Smooth muscle cell (in vitro differentiated cells): Measurements from ENCODE around the gene DGKG. TPM values are rescaled to one million over a fixed set of nuclear protein-coding genes. Genes with fewer than 3 reads are reported as not detected.

Experiments used
- DNase-seq: peaks from one replicate; lab custom pipeline; 2025; ENCODE audit not compliant: unreplicated experiment; lab: John Stamatoyannopoulos, UW
- H2AFZ ChIP-seq: fragments of 200-600 bp; sonication (generic); 2 replicates; pipeline ENCODE4 v1.6.0; 2016; ENCODE audit warnings: antibody characterized with exemption, low read depth, mild to moderate bottlenecking
- H3F3A ChIP-seq: fragments of 200-600 bp; sonication (generic); 2 replicates; pipeline ENCODE4 v1.6.0; 2017; ENCODE audit warnings: antibody characterized with exemption, low read depth
- H3K27ac ChIP-seq: fragments of 200-600 bp; sonication (generic); 2 replicates; pipeline ENCODE4 v1.5.1; 2016; ENCODE audit warnings: low read depth, mild to moderate bottlenecking
- H3K27me3 ChIP-seq: fragments of 200-600 bp; sonication (generic); 2 replicates; pipeline ENCODE4 v1.6.1; 2016; ENCODE audit warnings: low read depth, mild to moderate bottlenecking
- H3K36me3 ChIP-seq: fragments of 200-600 bp; sonication (generic); 2 replicates; pipeline ENCODE4 v1.5.1; 2016; ENCODE audit warnings: low read depth
- H3K4me1 ChIP-seq: fragments of 200-600 bp; sonication (generic); 2 replicates; pipeline ENCODE4 v1.5.1; 2016; ENCODE audit warnings: low read depth
- H3K4me2 ChIP-seq: fragments of 200-600 bp; sonication (generic); 2 replicates; pipeline ENCODE4 v1.6.0; 2016; ENCODE audit warnings: mild to moderate bottlenecking
- H3K4me3 ChIP-seq: fragments of 200-600 bp; sonication (generic); 2 replicates; pipeline ENCODE4 v1.5.1; 2016; ENCODE audit warnings: mild to moderate bottlenecking
- H3K79me2 ChIP-seq: fragments of 200-600 bp; sonication (generic); 2 replicates; pipeline ENCODE4 v1.6.0; 2016; ENCODE audit warnings: low read depth, mild to moderate bottlenecking
- H3K9ac ChIP-seq: fragments of 200-600 bp; sonication (generic); 2 replicates; pipeline ENCODE4 v1.6.0; 2016; ENCODE audit warnings: low read depth
- H3K9me3 ChIP-seq: fragments of 200-600 bp; sonication (generic); replicated peaks from 2 replicates; pipeline ENCODE4 v1.5.1; 2016; ENCODE audit warnings: low read depth
- H4K20me1 ChIP-seq: fragments of 200-600 bp; sonication (generic); 2 replicates; pipeline ENCODE4 v1.6.0; 2016; ENCODE audit warnings: low read depth
- WGBS: methylation state at CpG from one replicate; pipeline ENCODE4 v1.1.7; 2016; ENCODE audit warnings: low lambda C conversion rate; 5-methylcytosine and 5-hydroxymethylcytosine counted together
- polyA plus RNA-seq: library from polyadenylated mRNA; unstranded; fragments of >200 nt; fragmentation: Nextera tagmentation; extraction: Ambion mirVana; gene quantifications from 2 replicates; pipeline ENCODE4 v1.2.1, GENCODE V29; 2016
- total RNA-seq: library from RNA; depleted of rRNA; stranded (reverse); fragments of >200 nt; gene quantifications from 2 replicates; pipeline ENCODE4 v1.2.3, GENCODE V29; 2014
- TF ChIP-seq, protein P1 (sequence below): fragments of 200-600 bp; sonication (generic); IDR thresholded peaks from 2 replicates; pipeline ENCODE4 v1.5.1; 2017; ENCODE audit warnings: borderline replicate concordance, mild to moderate bottlenecking, antibody characterized with exemption; ENCODE audit not compliant: insufficient read depth, poor library complexity, severe bottlenecking

The DGKG gene
- total and polyA plus RNA-seq, 2 experiments from 2014 or later = 0.64 TPM; not detected in 1

DNA sequence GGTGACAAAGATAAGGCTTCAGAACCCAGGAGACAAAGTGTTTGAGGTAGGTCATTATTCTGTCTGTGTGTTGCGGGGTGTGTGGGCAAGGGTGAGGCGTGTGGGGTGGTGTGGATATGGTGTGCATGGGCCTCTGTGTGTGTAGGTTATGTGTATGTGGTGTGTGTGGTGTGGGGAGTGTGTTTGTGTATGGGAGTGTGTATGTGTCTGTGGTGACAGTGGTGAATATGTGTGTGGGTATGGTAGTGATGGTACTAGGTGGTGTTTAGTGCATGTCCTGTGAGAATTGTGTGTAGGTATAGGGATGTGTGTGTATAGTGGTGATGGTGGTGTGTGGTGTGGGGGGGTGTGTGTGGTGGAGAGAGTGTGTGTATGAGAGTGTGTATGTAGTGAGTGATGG, 236.9 kb downstream of the DGKG start:
- Histone ChIP-seq H3F3A (no peaks in the 10 kb centered on the region), H3K4me2 (no peak overlapping the region), H3K4me3 (no peak overlapping the region), H3K27ac (no peak overlapping the region), H3K79me2 (no peaks in the 10 kb centered on the region), H3K36me3 (no peaks in the 10 kb centered on the region), H3K9ac (no peak overlapping the region), H3K27me3 (no peaks in the 10 kb centered on the region), H4K20me1 (no peaks in the 10 kb centered on the region), H3K9me3 (no peaks in the 10 kb centered on the region), H3K4me1 (no peaks in the 10 kb centered on the region), H2AFZ (no peak overlapping the region)
- TF ChIP-seq, protein P1, sequence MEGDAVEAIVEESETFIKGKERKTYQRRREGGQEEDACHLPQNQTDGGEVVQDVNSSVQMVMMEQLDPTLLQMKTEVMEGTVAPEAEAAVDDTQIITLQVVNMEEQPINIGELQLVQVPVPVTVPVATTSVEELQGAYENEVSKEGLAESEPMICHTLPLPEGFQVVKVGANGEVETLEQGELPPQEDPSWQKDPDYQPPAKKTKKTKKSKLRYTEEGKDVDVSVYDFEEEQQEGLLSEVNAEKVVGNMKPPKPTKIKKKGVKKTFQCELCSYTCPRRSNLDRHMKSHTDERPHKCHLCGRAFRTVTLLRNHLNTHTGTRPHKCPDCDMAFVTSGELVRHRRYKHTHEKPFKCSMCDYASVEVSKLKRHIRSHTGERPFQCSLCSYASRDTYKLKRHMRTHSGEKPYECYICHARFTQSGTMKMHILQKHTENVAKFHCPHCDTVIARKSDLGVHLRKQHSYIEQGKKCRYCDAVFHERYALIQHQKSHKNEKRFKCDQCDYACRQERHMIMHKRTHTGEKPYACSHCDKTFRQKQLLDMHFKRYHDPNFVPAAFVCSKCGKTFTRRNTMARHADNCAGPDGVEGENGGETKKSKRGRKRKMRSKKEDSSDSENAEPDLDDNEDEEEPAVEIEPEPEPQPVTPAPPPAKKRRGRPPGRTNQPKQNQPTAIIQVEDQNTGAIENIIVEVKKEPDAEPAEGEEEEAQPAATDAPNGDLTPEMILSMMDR = no peak
- DNase-seq = no peak
- 97% methylated on average over 2 of the region's 2 CpGs for WGBS

DNA sequence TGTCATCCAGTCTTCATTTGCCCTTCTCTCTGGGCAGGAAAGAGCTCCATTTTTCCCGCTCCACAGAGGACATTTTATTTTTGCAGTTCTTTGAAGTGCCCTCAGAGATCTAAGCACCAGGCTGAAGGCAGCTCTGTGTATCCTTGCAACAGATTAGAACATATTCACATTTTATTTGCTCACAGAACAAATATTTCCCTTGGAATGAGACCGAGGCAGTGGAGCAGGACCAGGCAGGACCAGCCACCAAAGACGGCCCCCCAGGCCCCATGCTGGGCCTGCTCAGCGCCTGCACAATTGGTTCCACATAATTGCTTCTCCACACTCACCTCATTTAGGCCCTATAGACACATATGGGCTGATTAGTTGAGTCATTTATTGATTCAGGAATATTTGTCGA, 237.4 kb downstream of the DGKG start:
- no peaks in the 10 kb centered on the region for H3F3A ChIP-seq
- H3K36me3 ChIP-seq = no peaks in the 10 kb centered on the region
- H3K4me3 ChIP-seq = no peak overlapping the region
- no peak for DNase-seq
- no peaks in the 10 kb centered on the region for H4K20me1 ChIP-seq
- H3K79me2 ChIP-seq = no peaks in the 10 kb centered on the region
- no peaks in the 10 kb centered on the region for H3K4me1 ChIP-seq
- no peaks in the 10 kb centered on the region for H3K27me3 ChIP-seq
- H3K9me3 ChIP-seq = no peaks in the 10 kb centered on the region
- TF ChIP-seq, protein P1 = no peak
- WGBS = 50% methylated on average over 5 of the region's 5 CpGs
- no peak overlapping the region for H3K27ac ChIP-seq
- H3K4me2 ChIP-seq = no peak overlapping the region
- H2AFZ ChIP-seq = peak overlapping the region; percentile 1
- H3K9ac ChIP-seq = no peak overlapping the region

DNA sequence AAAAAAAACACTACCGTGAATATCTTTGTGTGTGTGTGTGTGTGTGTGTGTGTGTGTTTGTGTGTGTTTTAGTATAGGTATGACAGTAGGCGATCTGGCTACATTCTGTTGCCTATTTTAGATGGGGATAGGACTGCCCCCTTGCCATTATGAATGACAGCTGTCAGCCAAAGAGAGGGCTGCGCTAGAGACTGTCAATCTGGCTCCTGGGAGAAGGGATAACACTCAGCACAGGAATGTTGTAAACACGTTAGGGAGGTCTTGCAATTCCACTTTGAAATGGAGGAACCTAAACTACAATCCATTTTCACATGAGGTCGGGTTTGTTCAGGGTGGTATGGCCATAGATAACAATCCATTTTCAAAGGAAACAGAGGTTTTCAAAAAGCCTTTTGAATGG, 239.0 kb downstream of the DGKG start:
- no peaks in the 10 kb centered on the region for H3K4me1 ChIP-seq
- H3F3A ChIP-seq = no peaks in the 10 kb centered on the region
- H4K20me1 ChIP-seq = no peaks in the 10 kb centered on the region
- DNase-seq = no peak
- H3K9ac ChIP-seq = no peak overlapping the region
- no peak overlapping the region for H3K4me2 ChIP-seq
- H3K9me3 ChIP-seq = no peaks in the 10 kb centered on the region
- H2AFZ ChIP-seq = no peak overlapping the region
- 62% methylated on average over 5 of the region's 5 CpGs for WGBS
- H3K27ac ChIP-seq = no peak overlapping the region
- no peaks in the 10 kb centered on the region for H3K27me3 ChIP-seq
- H3K79me2 ChIP-seq = no peaks in the 10 kb centered on the region
- H3K36me3 ChIP-seq = no peaks in the 10 kb centered on the region
- H3K4me3 ChIP-seq = no peak overlapping the region
- TF ChIP-seq, protein P1 = no peak

DNA sequence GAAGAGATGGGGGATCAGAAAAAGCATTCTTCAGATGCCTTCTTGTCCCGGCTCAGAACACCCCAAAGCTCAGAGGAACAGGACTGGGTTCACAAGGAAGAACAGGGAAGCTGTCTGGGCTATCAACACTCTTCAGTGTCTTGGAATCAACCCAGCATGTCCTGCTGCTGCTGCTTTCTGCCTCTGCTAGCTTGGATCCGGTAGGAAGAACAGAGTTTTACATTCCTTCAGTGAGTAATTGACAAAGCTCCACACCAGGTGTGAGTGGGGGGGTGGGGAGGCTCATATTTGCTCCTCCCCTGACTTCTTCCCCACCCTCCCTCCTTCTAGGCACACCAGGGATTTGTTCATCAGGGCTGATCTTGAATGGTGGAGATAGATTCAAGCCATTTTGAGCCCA, 240.1 kb downstream of the DGKG start:
- Histone ChIP-seq H3K9ac (no peak overlapping the region), H4K20me1 (no peaks in the 10 kb centered on the region), H3K27ac (no peak overlapping the region), H3K79me2 (no peaks in the 10 kb centered on the region), H3K36me3 (no peaks in the 10 kb centered on the region), H2AFZ (no peak overlapping the region), H3K9me3 (no peaks in the 10 kb centered on the region), H3K4me3 (no peak overlapping the region), H3K4me2 (no peak overlapping the region), H3K4me1 (no peaks in the 10 kb centered on the region), H3K27me3 (no peaks in the 10 kb centered on the region), H3F3A (no peaks in the 10 kb centered on the region)
- 22% methylated on average over 2 of the region's 2 CpGs for WGBS
- TF ChIP-seq, protein P1 = no peak
- DNase-seq = no peak
